GM18951 (cell line): ENCODE results near the gene CRYBG2.
A peak's percentile ranks its signal among the peaks of the same experiment; 100 is the strongest.
"Not testable (repeated sequence)": the region's sequence is repeated elsewhere in the genome, so short reads cannot be mapped to it uniquely, and the experiment has no call there.

Experiments used
- POLR2A ChIP-seq: IDR thresholded peaks from 4 replicates; pipeline ENCODE4 v1.6.1; 2011; ENCODE audit warnings: mild to moderate bottlenecking; ENCODE audit not compliant: insufficient read length, insufficient read depth; ENCODE audit errors: extremely low read depth
- in situ Hi-C: fragments of 300-500 bp; cut with MboI; formaldehyde crosslinking; loops from one replicate; pipeline ENCODE4 v1.12.0; 2022; ENCODE audit warnings: low sequenced_read_pairs, mixed read lengths, inconsistent platforms; ENCODE audit not compliant: unreplicated experiment

Gene CRYBG2

GRCh38 chr1:26297057-26297790 is 56.7 kb downstream of the CRYBG2 start:
- no peak for TF ChIP-seq POLR2A
- in situ Hi-C loops, result no loop called here

DNA sequence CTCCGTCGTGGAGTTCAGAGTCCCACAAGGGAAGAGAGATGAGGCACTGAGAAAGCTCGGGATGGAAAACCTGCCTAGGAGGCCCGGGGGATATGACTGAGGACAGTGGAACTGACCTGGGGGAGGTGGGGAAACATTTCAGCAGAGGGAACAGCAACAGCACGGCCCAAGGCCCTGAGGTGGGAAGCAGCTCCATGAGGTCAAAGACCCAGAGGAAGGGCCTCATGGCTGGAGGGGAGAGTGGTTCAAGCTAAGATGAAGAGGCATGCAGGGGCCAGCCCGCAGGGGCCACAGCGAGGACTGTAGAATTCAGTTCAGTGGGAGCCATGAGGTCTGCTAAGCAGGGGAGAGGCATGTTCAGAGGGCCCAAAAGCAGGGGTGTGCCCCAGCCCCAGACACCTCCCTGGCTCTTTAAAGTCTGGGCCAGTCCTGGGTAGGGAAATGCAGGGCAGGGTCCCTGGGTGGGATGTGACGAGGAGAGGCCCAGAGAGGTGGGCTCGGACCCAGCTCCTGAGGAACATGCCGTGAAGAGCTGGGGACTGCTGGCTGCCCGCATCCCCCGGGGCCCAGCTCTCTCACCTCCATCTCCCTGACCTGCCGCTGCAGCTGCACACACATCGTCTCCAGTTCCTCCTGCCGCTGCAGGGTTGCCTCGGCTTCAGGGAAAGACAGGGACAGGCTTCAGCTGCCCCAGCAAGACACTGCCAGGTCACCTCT is 57.4 kb downstream of the CRYBG2 start:
- in situ Hi-C loops, result no loop called here
- no peak for TF ChIP-seq POLR2A

- in situ Hi-C loops, result no loop called here
- TF ChIP-seq POLR2A, result no peak
Measured at GRCh38 chr1:26295194-26296138, 58.5 kb downstream of the CRYBG2 start.

- no peak for TF ChIP-seq POLR2A
- in situ Hi-C loops, result no loop called here
Measured at GRCh38 chr1:26293911-26294463, 59.9 kb downstream of the CRYBG2 start.

DNA sequence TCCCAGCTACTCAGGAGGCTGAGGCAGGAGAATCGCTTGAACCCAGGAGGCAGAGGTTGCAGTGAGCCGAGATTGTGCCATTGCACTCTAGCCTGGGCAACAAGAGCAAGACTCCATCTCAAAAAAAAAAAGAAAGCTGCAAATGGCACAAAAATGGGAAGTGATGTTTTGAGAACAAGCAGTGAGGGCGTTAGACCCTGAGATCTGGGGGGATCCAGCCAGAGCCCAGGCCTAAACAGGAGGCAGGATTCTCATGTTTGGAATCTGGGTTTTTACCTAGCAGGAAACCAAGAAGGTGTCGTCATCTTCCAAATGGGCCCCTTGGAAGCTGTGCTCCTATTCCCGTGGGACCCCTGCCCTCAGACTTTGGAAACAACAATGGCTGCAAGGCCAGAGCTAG is 61.2 kb downstream of the CRYBG2 start:
- in situ Hi-C loops, result not testable (repeated sequence)

- in situ Hi-C loops, result no loop called here
- no peak for TF ChIP-seq POLR2A
Measured at GRCh38 chr1:26291939-26292338, 62.0 kb downstream of the CRYBG2 start.

DNA sequence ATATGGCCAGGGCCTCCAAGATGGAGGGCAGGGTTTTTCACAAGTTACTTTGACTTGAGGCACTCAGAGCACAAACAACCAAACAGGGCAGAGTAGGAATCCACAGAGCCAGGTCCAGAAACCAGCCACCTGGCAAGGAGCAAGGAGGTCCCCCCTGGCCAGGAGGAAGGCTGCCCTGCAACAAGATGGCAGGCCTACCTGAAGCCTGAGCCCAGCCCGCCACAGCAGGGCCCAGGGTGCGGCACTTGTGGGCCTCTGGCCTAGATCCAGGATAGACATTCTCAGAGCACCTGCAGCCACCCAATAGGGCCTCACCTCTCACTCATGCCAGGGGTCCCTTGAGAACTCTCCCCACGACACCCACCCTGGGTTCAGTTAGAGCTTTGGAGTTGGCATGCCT is 62.5 kb downstream of the CRYBG2 start:
- in situ Hi-C loops, result no loop called here
- TF ChIP-seq POLR2A, result no peak

GRCh38 chr1:26290882-26291261 is 63.1 kb downstream of the CRYBG2 start:
- in situ Hi-C loops, result no loop called here
- no peak for TF ChIP-seq POLR2A

DNA sequence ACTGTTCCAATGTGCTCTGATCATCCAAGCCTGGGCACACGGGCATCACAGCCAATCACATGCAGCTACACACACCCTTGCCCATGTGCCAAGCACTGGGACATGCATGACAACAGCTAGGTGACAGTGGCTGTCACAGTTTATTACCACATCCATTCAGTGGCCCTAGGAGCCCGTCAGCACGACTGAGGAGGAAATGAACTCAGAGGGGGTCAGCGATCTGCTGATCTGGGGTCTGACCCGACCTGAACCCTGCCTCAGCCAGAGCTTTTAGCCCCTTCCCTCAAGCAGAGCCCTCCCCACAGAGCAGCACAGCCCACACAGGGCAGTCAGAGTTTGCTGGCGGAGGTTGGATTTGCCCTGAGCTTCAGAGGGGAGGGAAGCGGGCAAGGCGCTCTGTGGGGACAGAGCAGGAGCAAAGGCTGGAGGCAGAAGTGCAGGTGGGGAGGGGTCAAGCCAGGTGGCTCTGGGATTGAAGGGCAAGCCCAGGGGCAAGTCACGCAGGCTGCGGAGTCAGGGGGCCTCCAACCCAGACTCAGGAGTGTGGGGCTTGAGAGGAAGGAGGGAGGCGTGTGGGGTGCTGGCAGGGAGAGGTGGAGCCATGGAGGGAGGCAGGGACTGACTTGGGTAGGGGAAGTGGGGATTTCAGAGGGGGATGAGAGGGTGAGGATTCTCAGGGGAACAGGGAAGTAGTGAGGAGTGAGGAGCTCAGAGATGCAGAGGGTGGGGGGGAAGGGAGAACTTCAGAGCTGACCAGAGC is 63.6 kb downstream of the CRYBG2 start:
- no peak for TF ChIP-seq POLR2A
- in situ Hi-C loops, result no loop called here

DNA sequence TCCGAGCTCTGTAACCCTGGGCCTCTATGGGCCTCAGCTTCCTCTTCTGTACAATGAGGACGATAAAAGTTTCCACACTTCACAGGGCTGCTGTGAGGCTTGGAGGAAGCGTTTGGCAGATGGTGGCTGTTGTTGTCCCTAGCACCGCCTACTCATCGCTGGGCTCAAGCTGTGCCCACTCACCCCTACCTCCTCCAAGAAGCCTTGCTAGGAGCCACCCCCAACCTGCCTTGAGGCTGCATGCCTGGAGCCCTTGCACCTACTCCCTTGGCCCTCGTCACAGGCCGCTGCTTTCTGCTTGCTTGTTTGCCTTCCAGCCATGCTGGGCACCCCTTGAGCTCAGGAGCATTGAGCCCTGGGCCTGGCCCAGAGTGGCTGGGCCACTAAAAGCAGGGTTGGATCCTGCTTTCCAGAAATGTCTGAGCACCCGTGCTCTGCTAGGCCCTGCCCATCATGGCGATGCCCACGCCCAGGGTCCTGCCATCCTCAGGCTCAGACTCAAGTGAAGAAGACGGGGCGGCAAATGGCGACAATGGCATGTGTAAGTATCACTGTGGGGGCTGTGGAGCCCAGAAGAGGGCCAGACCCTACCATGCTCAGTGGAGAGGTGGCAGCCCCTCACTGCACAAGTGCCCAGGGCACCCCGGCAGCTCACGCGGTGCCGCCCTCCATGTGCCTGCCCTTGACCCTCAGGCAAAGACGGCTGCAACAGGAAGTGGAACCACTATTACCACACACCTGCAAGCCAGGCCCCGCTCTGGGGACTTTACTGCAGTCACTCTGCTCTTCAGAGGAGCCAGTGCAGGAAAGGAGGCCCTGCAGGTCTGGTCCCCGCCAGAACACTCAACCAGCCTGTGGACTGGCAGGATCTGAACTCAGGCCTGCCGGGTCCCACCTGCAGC is 64.5 kb downstream of the CRYBG2 start:
- in situ Hi-C loops, result loop anchor here (5.0 kb wide), 1 partner anchor 33 kb away; no protein-coding TSS in a partner anchor
- TF ChIP-seq POLR2A, result peak; percentile 64

DNA sequence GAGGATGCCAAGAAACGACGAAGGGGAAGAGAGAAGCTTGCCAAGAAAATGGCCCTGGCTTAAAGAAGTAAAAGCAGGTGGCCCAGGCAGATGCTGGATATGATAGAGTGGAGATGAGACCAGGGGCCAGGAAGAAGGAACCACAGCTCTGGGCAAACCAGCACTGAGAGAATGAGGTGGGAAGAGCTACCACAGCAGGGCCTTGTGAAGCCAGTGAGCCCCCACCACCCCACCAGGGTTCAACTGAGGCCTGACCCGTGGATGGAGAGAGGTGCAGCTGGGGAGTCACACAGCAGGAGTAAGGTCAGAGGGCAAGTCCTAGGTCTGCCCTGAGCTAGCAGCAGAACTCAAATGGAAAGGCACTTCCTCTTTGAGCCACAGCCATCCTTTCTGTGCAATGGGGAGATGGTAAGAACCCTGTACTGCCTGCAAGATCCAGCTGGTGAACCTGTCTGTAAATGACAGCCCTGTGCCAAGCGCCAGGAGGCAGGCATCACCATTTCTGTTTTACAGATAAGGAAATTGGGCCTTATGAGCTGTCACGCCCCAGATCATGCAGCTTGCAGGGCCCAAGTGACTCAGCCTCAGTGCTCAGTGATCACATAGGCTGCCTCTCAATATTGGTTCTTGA is 65.5 kb downstream of the CRYBG2 start:
- in situ Hi-C loops, result loop anchor here (5.0 kb wide), 1 partner anchor 34 kb away; no protein-coding TSS in a partner anchor
- TF ChIP-seq POLR2A, result no peak
